ENCODE measurements around the gene FN3KRP.

The FN3KRP gene, protein sequence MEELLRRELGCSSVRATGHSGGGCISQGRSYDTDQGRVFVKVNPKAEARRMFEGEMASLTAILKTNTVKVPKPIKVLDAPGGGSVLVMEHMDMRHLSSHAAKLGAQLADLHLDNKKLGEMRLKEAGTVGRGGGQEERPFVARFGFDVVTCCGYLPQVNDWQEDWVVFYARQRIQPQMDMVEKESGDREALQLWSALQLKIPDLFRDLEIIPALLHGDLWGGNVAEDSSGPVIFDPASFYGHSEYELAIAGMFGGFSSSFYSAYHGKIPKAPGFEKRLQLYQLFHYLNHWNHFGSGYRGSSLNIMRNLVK

DNA sequence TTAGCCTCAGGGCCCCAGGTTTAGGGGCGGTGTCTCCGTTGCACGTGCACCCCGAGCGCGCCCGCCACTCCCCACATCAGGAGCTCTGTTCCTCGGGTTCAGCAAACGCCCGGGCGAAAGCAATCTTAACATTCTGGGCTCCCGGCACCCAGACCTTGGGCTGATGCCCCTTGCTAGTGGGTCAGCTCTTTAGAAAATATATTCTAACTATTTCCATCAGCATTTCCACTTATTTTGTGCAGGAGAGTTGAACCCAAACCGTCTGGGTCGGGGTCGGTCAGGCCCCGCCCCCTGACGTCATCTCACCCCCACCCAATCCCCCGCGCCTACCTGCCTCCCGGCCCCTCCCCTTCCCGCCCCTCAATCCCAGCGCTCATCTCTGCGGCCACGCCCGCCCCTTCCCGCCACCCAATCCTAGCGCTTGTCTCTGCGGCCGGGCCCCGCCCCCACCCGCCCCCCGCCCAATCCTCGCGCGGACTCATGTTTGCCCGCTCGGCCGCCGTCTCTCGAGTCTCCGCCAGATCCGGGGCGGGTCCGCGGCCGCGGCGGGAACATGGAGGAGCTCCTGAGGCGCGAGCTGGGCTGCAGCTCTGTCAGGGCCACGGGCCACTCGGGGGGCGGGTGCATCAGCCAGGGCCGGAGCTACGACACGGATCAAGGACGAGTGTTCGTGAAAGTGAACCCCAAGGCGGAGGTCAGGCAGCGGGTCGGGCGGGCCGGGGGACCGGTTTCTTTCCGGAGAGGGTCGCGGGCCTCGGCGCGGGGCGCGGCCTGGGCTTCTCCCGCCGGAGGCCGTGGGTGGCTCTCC is at the start of gene FN3KRP:
FN3KRP (plus strand) TSS at position 504 of the 808 bp plus-strand sequence; CDS start at position 554, 50 bp downstream.
- peak; percentile 94 for DNase-seq

DNA sequence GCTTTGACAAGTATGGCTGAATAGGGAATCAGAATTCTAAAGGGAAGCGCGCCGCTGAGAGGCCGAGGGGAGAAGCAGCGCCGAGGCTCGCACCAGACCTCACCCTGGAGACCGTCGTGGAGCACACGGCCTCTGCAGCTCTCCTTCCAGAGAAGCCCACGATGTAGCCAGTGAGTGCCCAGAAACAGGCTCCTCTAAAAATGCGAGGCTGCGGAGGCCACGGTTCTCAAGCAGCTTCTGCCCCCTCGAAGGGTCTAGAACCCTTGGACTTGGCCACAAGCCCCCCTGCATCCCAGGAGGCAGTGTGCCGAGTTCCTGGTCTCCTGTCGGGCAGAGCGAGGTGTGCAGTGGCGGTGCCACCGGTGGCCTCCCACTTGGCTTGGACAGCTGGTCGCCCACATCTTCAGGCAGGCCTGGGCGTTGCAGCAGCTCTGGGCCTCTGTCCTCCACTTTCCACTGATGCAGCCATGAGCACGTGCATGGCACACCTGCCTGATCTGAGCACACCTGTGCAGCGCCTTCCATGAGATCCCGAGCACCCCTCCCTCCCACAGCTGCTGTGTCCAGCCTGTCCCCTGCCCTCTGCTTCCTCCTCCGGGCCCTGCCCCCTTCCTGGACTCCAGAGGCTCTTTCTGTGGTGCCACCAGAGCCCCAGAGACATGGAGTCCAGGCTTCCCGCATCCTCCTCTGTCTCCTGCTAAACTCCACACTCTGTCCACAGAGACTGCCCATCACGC is 49.4 kb upstream of the FN3KRP start:
- no peak for DNase-seq

DNA sequence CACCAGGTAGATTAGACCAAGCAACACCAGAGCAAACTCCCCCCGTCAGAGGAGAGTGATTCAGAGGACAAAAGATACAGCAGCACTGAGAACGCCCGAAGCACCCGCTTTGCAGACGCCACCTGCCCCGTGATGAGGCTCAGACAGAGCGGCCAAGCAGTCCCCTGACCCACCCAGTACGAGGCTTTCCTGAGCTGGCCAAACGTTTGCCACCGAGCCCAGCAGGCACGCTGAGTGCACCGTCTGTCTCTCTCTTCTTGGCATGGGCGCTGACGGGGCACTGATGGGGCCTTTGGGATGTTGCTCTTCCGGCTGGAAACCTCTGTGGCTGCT is 48.9 kb upstream of the FN3KRP start:
- no peak for DNase-seq

DNA sequence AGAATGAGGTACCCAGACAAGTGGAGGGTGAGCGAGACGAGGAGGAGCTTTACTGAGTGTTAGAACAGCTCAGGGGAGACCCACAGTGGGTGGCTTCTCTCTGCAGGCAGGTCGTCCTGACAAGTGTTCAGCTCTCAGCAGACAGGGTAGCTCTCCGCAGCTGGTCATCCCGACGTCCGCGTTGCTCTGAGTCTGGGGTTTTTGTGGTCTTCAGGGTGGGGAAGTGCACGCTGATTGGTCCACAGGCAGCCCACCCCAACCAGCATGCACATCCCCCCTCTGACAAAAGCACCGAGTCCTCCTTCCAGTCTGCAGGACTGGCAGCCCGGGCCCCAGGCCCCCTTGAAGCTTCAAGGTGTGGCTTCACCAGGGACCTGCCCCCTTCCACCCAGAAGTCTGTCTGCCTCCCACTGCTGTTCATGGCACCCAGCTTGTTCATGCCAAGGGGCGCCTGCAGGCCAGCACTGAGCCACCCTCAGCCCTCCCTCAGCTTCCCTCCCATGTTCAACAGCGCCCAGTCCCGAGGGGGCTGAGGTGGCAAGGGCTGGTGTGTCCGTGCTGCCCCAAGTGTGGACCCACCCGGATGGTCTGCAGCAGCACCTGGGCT is 48.4 kb upstream of the FN3KRP start:
- DNase-seq, result no peak

DNA sequence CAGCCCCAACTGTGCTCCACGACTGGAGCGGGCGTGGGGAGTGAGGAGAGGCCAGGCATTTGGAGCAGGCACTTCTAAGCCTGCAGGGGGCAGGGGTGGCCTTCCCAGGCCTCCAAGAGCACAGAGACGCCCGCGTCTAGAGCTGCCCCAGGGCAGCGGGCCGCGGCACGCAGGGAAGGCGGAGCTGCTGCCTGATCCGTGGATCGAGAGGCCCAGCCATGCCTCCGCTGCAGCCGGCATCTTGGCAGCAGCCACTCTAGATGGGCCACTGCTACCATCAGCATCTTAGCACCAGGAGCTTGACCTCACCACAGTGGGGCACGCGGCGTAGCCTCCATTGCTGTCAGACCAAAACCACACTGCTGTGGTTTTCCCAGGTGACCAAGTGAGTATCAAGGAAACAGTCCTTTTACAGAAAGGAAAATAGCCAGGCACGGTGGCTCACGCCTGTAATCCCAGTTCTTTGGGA is 47.8 kb upstream of the FN3KRP start:
- DNase-seq, result peak; percentile 51

DNA sequence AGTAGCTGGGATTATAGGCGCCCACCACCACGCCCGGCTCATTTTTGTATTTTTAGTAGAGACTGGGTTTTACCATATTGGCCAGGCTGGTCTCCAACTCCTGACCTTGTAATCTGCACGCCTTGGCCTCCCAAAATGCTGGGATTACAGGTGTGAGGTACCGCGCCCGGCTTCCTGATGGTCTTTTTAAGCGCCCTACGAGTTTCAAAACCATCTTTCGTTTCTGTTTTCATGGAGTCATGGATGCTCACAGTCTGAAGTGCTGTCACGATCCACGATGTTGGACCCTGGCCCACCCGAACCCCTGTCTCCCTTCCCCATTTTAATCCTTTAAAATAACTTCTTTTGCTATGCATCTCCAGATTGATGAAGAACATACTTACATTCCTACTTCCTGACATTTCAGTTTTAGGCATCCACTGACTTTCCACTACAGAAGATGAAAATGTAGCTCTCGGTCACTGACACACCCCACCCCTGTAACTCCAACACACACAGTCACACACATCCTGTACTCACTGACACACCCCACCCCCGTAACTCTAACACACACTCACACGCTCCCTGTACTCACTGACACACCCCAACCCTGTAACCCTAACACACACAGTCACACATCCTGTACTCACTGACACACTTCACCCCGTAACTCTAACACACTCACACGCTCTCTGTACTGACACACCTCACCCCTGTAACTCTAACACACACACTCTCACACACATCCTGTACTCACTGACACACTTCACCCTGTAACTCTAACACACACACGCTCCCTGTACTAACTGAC is 45.6 kb upstream of the FN3KRP start:
- no peak for DNase-seq

DNA sequence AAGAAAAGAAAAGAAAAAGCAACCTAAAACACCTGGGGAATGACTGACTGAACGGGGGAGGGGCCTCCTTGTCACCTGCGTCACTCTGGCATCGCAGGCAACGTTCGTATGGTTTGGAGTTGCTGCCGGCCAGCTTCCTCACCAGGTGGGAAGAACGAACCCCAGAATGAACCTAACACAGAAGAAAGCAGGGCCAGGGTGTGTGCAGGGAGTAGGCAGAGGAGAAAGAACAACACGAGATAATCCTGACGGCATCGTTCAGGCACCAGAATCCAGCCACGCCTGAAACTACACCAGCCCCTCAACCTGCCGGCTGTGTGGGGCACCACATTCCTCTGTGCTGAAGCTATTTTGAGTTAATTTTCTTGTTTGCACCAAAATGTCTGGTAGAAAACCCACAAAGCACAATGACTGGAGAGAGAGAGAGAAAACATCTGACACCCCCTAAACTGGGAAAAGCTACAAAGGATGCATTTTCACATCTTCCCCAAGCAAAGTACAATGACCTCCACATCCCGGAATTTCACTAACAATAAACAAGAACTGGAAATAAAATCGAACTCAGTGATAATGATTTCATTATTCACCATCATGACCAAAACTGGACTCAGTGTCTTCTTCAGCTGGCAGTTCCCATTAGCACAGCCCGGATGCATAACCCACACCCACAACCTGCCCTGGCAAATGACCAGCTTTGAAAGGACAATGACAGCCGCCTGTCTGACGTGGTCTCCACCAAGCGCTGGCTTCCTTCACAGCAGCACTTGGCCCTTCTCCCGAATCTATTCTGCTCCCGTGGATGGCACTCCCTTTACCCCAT is 41.6 kb upstream of the FN3KRP start:
- DNase-seq, result no peak

DNA sequence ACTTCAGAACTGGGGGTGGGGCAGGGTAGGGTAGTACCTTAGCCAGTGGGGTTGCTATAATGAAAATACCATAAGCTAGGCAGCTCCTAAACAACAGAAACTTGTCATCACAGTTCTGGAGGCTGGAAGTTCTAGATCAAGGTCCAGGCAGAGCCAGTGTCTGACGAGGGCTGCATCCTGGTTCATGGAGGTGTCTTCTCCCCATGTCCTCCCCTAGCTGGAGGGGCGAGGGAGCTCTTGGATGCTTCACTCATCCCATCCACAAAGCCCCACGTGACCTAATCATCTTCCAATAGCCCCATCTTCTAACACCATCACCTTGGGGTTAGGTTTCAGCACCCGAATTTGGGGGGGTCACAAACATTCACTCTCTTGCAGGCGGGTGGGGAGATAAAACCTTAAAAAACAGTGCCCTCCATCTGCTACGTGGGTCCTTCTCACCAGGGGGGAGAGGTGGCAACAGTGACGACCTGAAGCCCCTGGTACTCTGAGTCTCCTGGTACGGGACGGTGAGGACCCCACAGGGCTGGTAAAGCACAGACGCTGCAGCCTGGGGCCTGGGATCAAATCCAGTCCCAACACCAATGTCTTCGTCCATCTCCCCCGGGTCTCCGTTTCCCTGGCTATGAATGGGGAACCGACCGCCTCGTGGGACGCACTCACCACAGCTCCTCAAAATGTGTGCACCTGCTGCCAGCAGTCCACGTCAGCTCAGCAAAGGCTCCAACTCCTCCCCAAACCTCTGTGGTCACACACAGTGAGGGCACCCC is 40.8 kb upstream of the FN3KRP start:
- DNase-seq, result no peak

DNA sequence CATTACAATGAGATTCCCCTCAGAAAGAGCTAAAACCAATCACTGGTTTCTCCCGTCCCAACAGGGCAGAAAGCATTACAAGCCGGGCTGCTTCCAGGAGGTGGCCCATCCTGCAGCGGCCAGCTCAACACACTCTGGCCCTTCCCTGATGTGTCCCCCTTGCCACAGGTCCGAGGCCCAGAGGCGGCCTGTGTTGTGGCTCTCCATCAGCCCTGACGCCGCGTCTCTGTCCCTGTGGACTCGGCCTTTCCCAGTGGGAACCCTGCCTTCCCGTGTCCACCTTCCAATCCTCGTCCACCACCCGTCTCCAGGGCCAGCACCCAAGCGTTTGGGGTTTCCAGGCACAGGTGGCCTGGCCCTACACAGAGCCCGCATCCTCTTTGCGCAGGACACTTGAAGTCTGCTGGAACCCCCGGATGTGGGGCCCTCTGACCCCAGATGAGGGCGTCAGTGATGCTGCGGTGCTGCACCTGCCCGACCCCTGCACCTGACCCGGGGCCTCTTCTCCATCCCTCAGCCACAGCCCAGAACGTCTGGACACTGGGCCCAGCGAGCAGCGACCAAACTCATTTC is 39.1 kb upstream of the FN3KRP start:
- DNase-seq, result no peak

DNA sequence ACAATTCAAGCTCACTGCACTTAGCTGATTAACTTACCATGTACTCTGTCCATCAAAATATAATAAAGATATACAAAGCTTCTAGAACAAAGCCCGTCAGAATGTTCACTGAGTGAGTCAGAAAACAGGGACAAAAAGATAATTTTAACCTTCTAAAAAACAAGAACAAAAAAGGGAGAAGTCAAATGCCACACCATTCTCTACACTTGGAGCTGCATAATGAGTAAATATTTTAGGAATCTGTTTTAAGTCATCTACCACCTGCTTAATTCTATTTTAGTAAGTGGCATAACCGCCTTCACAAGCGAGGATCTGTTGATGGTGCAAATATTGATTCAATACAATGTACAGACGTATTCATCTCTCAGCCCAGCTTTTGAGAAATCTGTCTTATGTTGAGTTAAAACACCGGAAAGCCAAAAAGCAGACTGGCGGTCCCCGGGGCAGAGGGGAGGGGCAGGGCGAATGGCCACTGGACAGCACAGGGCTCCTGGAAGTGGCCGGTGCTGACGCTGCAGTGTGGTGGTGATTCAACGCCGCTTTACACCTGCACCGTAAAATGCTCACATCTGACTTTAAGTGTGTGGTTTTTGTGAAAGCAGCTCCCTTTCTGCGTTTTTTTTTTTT is 38.1 kb upstream of the FN3KRP start:
- DNase-seq, result no peak

DNA sequence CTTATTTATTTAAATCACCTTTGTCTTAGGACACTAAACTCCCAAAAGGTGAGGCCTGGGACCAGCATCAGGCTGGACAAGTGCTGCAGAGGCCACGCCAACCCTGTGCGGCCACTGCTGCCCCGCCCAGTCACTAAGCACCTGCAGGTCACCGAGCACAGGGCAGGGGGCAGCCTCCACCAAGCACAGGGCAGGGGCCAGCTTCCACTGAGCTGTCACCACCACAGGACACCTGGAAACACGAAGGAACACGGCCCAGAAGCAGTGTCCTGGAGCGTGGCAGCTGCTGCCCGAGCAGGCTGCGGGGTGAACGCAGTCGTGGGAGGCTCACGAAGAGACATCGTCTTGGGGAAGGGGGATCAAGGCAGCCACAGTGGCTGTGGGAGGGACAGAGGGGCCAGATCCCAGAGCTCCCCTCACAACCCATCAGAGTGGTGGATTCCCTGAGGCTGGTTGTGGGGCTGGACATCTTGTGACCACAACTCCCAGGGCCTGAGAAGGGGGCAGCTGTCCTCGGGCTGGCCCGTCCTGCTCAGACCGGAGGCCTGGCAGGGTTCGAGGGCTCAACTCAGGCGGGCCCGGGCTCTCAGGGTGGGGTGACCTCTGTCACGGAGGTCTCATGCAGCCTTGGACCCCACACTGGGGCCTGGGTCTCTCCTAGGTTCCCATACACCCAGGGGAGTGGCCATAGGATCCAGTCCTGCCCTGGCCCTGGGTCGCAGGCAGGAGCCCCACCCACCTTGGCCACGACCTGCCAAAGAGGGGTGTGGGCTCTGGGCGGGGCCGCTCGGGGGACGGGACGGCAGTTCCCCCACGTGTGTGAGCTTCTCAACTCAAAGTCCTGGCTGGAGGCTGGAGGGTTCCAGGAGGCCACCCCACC is 36.7 kb upstream of the FN3KRP start:
- DNase-seq, result no peak

DNA sequence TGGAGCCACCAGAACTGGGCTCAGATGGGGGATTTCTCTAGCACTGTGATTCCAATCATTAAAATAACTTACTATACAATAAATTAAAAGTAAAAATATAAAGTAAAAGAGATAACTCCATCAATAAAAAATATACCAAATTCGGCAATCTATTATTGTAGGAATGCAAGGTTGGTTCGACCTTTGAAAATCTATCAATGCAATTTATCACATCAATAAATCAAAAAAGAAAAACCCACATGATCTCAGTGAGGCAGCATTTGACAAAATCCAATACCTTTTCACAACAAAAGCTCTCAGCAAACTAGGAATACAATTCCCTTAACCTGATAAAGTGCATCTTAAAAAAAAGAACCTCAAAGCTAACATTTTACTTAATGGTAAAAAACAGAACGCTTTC is 35.0 kb upstream of the FN3KRP start:
- no peak for DNase-seq

DNA sequence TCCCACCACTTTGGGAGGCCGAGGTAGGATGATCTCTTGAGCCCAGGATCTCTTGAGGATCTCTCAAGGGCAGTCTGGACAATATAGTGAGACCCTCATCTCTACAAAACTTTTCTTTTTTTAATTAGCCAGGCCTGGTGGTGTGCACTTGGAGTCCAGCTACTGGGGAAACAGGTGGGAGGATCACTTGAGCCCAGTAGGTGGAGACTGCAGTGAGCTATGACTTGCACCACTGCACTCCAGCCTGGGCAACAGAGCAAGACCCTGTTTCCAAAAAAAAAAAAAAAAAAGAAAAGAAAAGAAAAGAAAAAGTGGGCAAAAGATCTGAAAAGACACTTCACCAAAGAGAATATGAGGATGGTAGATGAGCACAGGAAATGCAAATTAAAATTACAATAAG is 33.0 kb upstream of the FN3KRP start:
- DNase-seq, result no peak

DNA sequence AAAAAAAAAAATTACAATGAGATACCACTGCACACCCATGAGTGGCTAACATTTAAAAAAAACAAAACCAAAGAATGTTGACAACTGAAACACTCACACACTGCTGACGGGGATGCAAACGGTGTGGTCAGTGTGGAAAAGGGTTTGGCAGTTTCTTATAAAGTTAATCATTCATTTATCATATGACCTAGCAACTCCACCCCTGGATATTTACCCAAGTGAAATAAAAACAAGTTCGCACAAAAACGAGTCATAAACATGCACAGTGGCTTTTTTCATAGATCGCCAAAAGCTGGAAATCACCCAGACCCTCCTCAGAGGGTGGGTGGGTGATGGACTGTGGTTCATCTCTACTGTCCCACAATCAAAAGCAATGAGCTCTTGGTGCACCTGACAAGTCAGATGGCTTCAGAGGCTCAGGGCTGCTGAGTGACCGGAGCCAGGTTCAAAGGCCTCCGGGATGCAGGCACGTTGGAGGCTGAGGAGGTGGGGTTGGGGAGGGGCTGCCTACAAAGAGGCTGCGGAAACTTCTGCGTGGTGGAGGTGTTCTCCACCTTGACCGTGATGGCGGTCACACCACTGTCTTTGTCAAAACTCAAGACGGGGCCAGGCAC is 32.2 kb upstream of the FN3KRP start:
- no peak for DNase-seq

DNA sequence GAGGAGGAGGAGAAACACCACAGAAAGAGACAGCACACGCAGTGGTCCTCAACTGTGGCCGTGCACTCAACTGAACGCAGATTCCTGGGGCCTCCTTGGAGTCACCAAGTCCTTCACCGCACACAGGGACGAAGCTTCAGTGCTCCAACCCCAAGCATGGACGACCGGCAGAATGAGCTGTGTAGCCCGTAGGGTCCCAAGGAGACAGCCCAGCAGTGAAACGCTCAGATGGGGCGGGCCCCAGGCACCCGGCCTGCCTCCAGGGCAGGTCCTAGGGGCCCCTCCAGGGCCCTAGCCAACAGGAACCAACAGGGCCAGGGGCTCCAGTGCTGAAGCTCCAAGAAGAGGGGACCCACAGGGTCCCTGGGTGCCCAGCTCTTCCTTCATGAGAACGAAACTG is 31.2 kb upstream of the FN3KRP start:
- DNase-seq, result no peak

DNA sequence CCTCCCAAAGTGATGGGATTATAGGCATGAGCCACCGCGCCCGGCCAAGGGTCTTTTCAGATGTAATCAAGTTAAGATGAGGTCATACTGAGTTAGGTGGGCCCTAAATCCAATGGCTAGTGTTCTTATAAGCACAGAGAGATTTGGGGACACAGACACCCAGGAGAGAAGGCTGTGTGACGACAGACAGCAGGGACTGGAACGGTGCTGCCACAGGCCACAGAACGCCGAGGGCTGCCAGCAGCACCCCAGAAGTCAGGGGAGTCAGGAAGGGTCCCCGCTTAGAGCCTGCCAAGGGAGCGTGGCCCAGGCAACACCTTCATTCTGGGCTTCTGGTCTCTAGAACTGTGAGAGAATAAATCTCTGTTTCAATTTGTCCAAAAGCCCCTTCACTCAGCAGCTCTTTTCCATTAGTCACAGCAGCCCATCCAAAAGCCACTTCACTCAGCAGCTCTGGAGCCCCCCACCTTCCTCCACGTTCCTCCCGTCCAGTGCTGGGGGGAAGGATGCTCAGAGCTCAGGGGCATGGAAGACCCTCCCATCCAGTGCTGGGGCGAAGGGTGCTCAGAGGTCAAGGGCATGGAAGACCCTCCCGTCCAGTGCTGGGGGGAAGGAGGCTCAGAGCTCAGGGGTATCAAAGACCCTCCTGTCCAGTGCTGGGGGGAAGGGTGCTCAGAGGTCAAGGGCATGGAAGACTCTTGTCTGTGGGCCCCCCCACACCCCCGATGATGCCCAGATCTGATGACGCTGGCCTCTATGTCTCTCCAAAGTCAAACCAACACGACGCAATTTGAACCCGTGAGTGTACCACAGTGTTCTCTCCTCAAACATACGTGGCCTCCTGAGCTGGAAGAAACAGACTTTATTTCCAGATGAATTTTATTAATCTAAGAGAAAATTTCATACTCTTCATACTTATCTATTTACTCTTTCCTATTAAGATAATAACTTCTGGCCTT is 29.9 kb upstream of the FN3KRP start:
- DNase-seq, result no peak

DNA sequence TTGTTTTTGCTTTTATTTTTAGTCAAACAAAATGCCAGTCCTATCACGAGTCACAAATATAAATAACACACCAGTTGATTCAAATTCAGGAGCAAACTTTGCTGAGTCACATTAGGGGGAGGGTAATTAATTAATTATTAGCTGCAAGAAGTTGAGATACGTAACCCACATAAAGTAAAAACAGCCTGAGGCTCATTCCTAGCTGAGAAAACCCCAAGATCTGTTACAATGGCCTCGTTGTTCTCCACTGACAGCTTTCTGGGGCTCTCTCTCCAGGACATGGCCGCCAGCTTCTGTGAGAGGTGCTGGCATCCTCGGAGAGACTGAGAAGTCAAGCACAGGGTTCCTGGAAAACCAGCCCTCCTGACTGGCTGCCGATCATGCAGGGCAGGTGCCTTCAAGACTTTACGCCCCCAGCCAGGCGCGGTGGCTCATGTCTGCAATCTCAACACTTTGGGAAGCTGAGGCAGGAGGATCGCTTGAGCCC is 29.1 kb upstream of the FN3KRP start:
- no peak for DNase-seq

Data from CD4-positive, alpha-beta T cell treated with Interferon gamma for 1 hour (primary cell).